GM21423 (cell line): ENCODE measurements around the gene PCDH8.

Experiments used
- ATAC-seq: cut with Tn5 transposase; IDR thresholded peaks from one replicate; pipeline ENCODE4 v1.9.1; 2021; ENCODE audit warnings: mild to moderate bottlenecking, moderate library complexity; ENCODE audit not compliant: unreplicated experiment

Gene PCDH8

GRCh38 chr13:52848455-52849195, at the start of gene PCDH8:
Gene PCDH8, minus strand, starts transcription at chr13:52848640. Its CDS starts 204 bp downstream, at chr13:52848436.
- no peak for ATAC-seq

DNA sequence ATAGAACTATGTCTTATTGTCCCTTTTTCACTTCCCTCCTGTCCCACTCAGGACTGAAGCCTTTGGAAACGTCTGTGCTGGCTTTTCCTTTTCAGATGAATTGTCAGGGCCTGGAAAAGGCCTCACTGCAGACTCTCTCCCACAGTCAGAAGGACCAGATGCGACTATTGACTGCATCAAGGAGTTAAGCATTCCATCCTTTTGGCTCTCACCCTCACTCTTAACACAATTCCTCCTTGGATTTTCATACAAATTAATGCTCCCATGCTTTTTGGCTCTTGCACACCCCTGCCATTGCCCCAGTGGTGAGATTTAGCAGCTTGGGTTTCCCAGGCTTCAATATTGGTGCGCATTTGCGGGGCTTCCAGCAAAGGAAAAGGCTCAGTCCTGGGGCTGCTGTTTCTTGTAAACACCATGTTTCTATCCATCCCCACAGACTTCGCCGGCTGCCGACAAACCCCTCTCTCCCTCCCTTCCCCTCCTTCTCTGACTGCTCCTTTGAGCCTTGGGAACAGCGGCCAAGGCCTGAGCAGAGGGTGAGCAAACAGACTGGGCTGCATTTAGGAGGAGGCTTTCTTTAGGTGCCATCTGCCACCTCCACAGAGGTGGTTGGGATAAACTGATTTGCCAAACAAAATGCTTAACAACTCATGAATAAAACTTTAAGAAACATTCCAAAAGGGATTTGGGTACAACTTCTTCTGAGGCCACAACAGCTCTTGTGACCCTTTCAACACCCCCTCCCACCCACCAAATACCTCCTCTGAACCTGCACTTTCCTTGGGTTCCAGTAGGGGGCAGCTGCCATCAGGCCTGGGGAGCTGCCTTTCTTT, 48.6 kb upstream of the PCDH8 start:
- ATAC-seq = no peak

- ATAC-seq = no peak
These were observed 46.0 kb upstream of the PCDH8 start for GRCh38 chr13:52894413-52894812.

DNA sequence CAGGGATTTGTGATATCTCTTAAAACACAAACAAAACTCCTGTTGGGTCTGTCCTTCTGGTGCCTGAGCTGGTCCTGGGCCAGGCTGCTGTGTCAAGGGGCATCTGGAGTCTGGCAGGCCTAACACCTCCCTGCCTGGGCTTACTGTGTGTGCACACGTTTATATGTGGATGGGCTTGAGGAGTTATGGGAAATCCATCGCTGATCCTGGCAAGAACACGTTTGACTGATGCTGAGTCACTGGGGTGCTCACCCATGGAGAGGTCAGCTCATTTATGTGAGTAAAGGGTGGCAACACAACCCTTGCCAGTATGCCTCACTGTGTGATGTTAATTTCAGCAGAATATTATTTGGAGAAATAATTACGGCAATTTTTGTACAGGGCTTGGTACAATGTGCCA, 44.5 kb upstream of the PCDH8 start:
- ATAC-seq = no peak

DNA sequence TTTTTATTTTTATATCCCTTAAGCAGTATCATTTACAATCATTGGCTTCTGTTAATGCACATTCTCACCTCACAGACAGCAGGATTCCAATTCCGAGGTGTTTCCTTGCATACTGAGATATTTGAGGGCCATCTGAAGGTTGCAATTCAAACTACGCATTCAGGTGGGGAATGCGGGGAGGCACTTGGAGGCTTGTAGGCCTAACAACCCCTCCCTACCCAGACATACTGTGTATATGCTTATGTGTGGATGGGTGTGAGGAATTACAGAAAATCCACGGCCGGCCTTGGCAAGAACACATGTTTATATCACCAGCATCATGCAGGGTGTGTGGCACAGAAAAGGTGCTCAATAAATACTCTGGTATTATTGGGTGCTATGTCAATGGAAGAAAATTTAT, 43.3 kb upstream of the PCDH8 start:
- no peak for ATAC-seq

DNA sequence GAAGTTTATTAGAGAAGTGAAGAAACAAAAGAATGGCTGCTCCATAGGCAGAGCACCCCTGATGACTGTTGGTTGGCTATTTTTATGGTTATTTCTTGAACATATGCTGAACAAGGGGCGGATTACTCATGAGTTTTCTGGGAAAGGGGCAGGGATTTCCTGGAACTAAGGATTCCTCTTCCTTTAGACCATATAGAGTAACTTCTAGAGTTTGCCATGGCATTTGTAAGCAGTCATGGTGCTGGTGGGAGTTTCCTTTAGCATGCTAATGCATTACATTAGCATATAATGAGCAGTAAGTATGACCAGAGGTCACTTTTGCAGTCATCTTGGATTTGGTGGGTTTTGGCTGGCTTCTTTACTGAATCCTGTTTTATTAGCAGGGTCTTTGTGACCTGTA, 38.7 kb upstream of the PCDH8 start:
- no peak for ATAC-seq

GRCh38 chr13:52885141-52885540, 36.7 kb upstream of the PCDH8 start:
- no peak for ATAC-seq

DNA sequence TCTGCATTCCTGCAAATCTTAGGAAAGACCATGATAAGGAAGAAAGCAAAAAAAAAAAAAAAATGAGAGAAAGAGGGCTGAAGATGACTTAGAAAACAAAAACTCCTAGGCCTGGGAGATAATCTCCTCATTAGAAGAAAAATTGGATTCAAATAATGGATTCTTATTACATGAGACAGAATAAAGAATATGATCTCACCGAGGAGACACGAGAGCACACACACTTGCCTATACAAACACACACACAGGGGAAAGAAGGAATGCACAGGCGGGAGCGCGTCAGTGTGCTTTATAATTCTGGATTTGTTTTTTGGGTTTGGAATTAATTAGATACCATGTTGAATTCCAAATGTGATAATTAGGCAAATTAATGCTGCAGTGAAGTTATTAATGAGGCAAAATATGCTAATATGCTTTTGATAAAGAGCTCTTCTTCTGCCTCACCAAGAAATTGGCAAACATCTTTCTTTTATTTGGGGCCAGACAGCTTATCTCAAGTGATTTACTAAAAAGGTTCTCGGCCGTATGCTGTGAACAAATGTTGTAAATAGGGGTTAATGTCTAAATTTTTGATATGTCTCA, 36.1 kb upstream of the PCDH8 start:
- no peak for ATAC-seq

DNA sequence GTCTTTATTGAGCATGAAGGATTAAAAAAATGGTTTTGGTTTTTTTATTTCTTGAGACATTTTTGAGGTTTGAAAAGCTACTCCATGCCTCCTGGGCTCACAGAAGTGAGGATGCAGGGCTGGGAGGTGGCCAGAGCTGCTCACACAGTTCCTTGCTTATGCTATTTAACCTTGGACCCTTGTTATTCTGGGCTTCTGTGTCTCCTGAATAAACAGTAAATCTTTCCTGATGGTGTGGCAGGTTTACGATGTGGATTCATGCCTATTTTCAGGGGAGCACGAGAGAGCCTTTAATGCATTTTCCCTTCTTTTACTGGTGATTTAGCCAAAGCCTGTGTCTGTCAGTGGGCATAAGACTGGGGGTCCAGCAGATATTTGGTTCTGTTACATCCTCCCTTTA, 34.3 kb upstream of the PCDH8 start:
- ATAC-seq = no peak

- ATAC-seq = no peak
These were observed 31.7 kb upstream of the PCDH8 start for GRCh38 chr13:52879950-52880741.

DNA sequence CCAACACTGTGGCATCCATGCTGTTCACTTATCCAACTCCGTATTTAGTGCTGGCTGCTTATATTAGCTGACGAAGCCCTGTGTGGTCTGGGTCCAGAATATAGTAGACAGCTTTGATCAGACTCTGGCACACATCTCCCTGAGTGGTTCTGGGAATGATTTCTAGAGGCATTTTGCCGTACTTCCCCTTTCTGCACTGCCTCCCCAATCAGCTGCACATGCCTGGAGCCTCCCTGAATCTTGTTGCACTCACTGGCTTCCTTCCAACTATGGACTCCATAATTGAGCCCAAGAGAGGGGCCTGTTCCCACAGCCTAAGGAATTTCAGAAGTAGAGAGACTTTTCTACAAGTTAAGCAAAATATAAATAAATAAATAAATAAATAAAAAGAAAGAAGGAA, 30.4 kb upstream of the PCDH8 start:
- no peak for ATAC-seq

DNA sequence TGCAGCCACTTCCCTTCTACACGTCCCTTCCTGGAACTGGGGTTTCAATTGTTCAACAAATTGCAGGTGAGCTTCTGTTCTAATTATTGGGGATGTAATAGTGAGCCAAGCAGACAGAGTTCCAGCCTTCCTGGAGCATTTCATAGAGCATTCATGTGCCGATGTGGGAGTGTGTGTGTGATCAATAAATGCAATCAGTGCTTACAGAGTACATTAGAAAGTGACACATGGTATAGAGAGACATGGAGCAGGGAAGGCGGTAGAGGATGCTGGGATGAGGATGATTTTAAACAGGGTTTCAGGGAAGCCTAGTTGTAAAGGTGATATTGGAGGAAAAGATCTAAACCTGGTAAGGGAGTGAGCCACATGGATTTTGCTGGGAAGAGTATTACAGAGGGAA, 21.7 kb upstream of the PCDH8 start:
- ATAC-seq = no peak

GRCh38 chr13:52869621-52870020, 21.2 kb upstream of the PCDH8 start:
- no peak for ATAC-seq

DNA sequence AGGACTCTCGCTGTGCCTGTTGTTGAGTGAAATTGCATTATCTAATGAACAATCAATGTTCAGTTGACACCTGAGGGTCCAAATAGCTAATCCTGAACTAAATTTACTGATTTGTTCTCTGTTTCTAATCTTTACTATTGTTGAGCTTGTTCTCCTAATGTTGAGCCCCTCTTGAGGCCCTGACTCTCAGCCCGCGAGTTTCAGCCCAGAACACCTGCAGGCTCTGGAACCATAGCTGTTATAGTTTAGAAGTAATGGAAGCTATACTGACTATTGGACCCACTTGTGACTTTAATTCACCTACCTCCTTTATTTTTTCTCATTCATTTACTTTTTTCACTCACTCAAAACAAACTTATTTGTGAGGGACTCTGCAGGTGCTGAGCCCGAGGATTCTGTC, 20.6 kb upstream of the PCDH8 start:
- no peak for ATAC-seq

DNA sequence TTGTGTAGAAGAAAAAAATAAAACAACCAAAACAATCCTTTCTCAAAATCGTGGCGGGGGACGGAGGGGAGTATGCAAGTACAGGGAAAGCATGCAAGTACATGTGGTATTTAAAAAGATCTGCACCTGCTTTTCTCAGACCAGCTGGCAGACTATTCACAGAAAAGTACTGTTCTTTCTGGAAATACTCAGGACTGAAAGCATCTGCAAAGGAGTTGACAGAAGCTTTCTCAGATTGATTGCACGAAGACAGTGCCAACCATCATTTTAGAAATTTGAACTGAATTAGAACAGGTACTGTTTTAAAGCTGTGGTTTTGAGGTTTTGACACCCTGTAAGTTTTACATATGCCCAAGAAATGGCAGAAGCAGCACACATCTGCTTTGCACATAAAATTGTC, 19.8 kb upstream of the PCDH8 start:
- no peak for ATAC-seq

DNA sequence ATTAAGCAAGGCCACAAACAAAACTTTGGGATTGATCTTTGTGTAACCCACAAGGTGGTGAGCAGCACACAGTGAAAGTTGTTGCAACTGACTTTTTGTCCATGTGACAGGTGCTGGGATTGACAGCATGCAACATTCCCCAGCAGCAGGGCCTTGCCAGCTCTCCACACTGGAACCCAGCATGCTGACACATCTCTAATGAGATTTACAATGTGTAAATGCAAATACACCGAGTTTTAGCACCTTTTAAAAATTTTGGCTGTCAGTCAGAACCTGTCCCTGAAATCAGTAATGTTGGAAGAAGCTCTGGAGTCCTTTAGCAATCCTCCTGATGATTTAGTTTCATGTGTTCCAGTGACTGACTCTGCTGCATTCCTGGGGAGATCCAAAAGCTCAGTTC, 16.5 kb upstream of the PCDH8 start:
- ATAC-seq = no peak

DNA sequence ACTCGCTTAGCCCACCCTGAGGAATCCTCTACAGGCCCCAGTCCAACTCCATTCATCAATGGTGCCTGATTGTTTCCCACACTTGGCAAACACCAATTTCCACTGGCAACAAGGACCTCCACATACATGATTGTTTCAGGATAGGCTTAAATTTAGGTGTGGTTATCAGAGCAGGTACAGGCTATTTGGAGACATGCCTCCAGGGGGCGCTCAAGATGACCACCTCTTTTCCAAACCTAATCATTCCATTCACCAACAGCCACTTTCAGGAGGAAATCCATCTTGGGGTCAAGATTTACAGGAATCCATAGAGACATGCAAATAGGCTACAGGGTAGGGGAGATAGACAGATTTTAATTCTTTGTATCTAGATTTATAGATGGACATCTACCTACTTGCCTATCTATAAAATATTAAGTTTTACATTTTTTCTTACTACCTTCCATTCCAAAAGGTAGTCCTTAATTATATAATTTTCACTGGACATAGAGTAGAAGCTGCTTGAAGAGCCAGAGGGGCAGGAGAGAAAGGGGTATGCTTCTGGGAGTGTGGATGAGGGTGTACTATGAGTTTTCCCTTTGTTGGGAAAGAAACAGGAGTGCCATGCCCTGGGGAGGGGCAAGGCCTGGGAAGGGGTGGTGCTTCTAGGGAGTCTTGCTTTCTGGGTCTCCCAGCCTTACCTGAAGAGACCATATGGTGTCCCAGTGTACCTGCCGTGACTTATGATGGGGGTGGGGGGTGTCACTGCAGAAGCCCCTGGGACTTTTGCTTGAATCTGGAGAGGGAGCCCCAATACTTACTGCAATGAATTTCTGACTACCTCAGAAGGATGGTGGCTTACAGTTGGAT, 14.1 kb upstream of the PCDH8 start:
- ATAC-seq = no peak

DNA sequence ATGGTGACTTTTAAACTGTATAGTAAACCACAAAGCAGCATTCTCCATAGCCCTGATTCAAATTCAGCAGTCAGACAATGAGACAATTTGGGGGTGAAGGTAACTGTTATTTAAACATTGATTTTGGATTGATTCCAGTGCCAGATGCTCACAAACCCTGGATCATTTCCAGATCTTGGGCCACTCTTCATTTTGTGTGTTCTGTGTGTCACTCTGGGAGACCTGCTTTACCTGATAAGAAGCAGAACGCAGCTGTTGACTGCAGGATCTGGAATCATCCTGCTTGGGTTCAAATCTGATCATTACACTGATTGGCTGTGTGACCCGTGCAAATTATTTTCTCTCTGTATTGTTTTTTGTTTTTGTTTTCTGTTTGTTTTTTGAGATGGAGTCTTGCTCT, 4.0 kb upstream of the PCDH8 start:
- no peak for ATAC-seq

- ATAC-seq = peak; percentile 72
These were observed 2.9 kb upstream of the PCDH8 start for GRCh38 chr13:52851137-52851962.
